Gastrocnemius medialis (tissue), 4 donors: ENCODE results near the gene FAM117B.

Experiments used
- CTCF ChIP-seq, 5 experiments: fragments of 450-650 bp in 3 of 5; fragments of 200-600 bp in 2 of 5; sonication (generic) in 2 of 5; IDR thresholded peaks in 4 of 5; conservative IDR thresholded peaks in 1 of 5; 1 replicate in 4 of 5; 2 replicates in 1 of 5; pipeline ENCODE4 v1.5.1; 2016 to 2019; ENCODE audit warnings: antibody characterized with exemption in 5 of 5, mild to moderate bottlenecking in 3 of 5, moderate library complexity in 3 of 5
- POLR2A ChIP-seq, 2 donors: fragments of 450-650 bp; IDR thresholded peaks; one replicate each; pipeline ENCODE4 v1.6.1; 2017; ENCODE audit warnings: antibody characterized with exemption in 2 of 2, mild to moderate bottlenecking in 2 of 2, moderate library complexity in 2 of 2

- no peak for TF ChIP-seq CTCF (IDR thresholded peaks at IDR 0.05 in 4 of 5, conservative IDR thresholded peaks at IDR 0.05 in 1 of 5)
- TF ChIP-seq POLR2A (IDR thresholded peaks at IDR 0.05), result no peak
Measured at GRCh38 chr2:202638721-202639120, 4.0 kb downstream of the FAM117B start.
